SK-N-SH treated with all-trans-retinoic acid at 6 μM for 48 hours (cell line): ENCODE data around the gene PTPRN2.

ENCODE experiments used
- TCF4 ChIP-seq: fragments of 250-450 bp; sonication (Bioruptor Pico); IDR thresholded peaks from 2 replicates; pipeline ENCODE4 v1.8.0; 2021; ENCODE audit warnings: mild to moderate bottlenecking, moderate library complexity, borderline replicate concordance
- TSHZ2 ChIP-seq: fragments of 250-450 bp; sonication (Bioruptor Pico); IDR thresholded peaks from 2 replicates; pipeline ENCODE4 v1.5.0; 2020; ENCODE audit warnings: mild to moderate bottlenecking, moderate library complexity
- ZFP3 ChIP-seq: fragments of 250-450 bp; sonication (Bioruptor Pico); IDR thresholded peaks from 2 replicates; pipeline ENCODE4 v1.5.0; 2020; ENCODE audit warnings: mild to moderate bottlenecking, moderate library complexity
- ZFP30 ChIP-seq: fragments of 450-650 bp; formaldehyde crosslinking; IDR thresholded peaks from 2 replicates; pipeline ENCODE4 v1.5.0; 2022; ENCODE audit warnings: mild to moderate bottlenecking, moderate library complexity
- ZNF70 ChIP-seq: fragments of 450-650 bp; formaldehyde crosslinking; IDR thresholded peaks from 2 replicates; pipeline ENCODE4 v1.5.0; 2020; ENCODE audit warnings: mild to moderate bottlenecking, moderate library complexity
- TF ChIP-seq, protein P1 (sequence below): fragments of 250-450 bp; sonication (Bioruptor Pico); IDR thresholded peaks from 2 replicates; pipeline ENCODE4 v1.5.1; 2020; ENCODE audit warnings: low read depth, mild to moderate bottlenecking, moderate library complexity

- TF ChIP-seq, protein P1, sequence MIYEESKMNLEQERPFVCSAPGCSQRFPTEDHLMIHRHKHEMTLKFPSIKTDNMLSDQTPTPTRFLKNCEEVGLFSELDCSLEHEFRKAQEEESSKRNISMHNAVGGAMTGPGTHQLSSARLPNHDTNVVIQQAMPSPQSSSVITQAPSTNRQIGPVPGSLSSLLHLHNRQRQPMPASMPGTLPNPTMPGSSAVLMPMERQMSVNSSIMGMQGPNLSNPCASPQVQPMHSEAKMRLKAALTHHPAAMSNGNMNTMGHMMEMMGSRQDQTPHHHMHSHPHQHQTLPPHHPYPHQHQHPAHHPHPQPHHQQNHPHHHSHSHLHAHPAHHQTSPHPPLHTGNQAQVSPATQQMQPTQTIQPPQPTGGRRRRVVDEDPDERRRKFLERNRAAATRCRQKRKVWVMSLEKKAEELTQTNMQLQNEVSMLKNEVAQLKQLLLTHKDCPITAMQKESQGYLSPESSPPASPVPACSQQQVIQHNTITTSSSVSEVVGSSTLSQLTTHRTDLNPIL (CRISPR knock-in tag) = no peak
- TF ChIP-seq ZNF70 (CRISPR knock-in tag) (no peak), ZFP3 (no peak), ZFP30 (CRISPR knock-in tag) (no peak), TSHZ2 (no peak), TCF4 (CRISPR knock-in tag) (no peak)
These were observed 973.9 kb downstream of the PTPRN2 start for GRCh38 chr7:157613575-157614322.
